GM23248 (cell line): ENCODE data around the gene SLC26A4. TPM values are rescaled to one million over a fixed set of nuclear protein-coding genes. Genes with fewer than 3 reads are reported as not detected.

Source experiments
- DNase-seq: peaks from one replicate; pipeline ENCODE4 v3.0.0-alpha.2; 2015
- H2AFZ ChIP-seq: fragments of 200-600 bp; sonication (generic); 2 replicates; pipeline ENCODE4 v1.6.1; 2016; ENCODE audit warnings: antibody characterized with exemption
- H3F3A ChIP-seq: fragments of 200-600 bp; sonication (generic); 2 replicates; pipeline ENCODE4 v1.6.1; 2016; ENCODE audit warnings: mild to moderate bottlenecking, antibody characterized with exemption, mixed run types; ENCODE audit not compliant: insufficient read depth
- H3K27ac ChIP-seq: fragments of 200-600 bp; sonication (generic); 2 replicates; pipeline ENCODE4 v1.5.1; 2016; ENCODE audit warnings: mild to moderate bottlenecking
- H3K27me3 ChIP-seq: fragments of 200-600 bp; sonication (generic); replicated peaks from 2 replicates; pipeline ENCODE4 v1.6.1; 2016; ENCODE audit warnings: mild to moderate bottlenecking; ENCODE audit not compliant: insufficient read depth
- H3K36me3 ChIP-seq: fragments of 200-600 bp; sonication (generic); 2 replicates; pipeline ENCODE4 v1.6.1; 2016; ENCODE audit warnings: low read depth, mild to moderate bottlenecking
- H3K4me1 ChIP-seq: fragments of 200-600 bp; sonication (generic); 2 replicates; pipeline ENCODE4 v1.6.1; 2016; ENCODE audit warnings: mild to moderate bottlenecking; ENCODE audit not compliant: insufficient read depth
- H3K4me2 ChIP-seq: fragments of 200-600 bp; sonication (generic); one replicate; pipeline ENCODE4 v1.6.1; 2016; ENCODE audit warnings: mild to moderate bottlenecking; ENCODE audit not compliant: unreplicated experiment
- H3K4me3 ChIP-seq: fragments of 200-600 bp; sonication (generic); 2 replicates; pipeline ENCODE4 v1.5.1; 2016; ENCODE audit warnings: mild to moderate bottlenecking
- H3K79me2 ChIP-seq: fragments of 200-600 bp; sonication (generic); 2 replicates; pipeline ENCODE4 v1.6.1; 2016; ENCODE audit warnings: mild to moderate bottlenecking; ENCODE audit not compliant: insufficient read depth
- H3K9ac ChIP-seq: fragments of 200-600 bp; sonication (generic); 2 replicates; pipeline ENCODE4 v1.6.1; 2016; ENCODE audit warnings: mild to moderate bottlenecking
- H3K9me2 ChIP-seq: fragments of 200-600 bp; sonication (generic); 2 replicates; pipeline ENCODE4 v1.6.1; 2016; ENCODE audit warnings: mixed run types, mild to moderate bottlenecking, moderate library complexity; ENCODE audit not compliant: insufficient read depth
- H3K9me3 ChIP-seq: fragments of 200-600 bp; sonication (generic); one replicate; pipeline ENCODE4 v1.6.1; 2017; ENCODE audit warnings: low read depth
- H4K20me1 ChIP-seq: fragments of 200-600 bp; sonication (generic); 2 replicates; pipeline ENCODE4 v1.6.0; 2016; ENCODE audit not compliant: insufficient read depth
- EZH2 ChIP-seq: fragments of 200-600 bp; sonication (generic); IDR thresholded peaks from 2 replicates; pipeline ENCODE4 v1.6.1; 2018; ENCODE audit warnings: antibody characterized with exemption, mild to moderate bottlenecking; ENCODE audit not compliant: insufficient read depth, poor library complexity, severe bottlenecking
- EZH2phosphoT487 ChIP-seq: fragments of 200-600 bp; sonication (generic); IDR thresholded peaks from 2 replicates; pipeline ENCODE4 v1.6.1; 2018; ENCODE audit warnings: antibody characterized with exemption, moderate library complexity, mild to moderate bottlenecking, low read depth; ENCODE audit not compliant: insufficient read depth
- WGBS, 2 experiments: methylation state at CpG; one replicate each; pipeline ENCODE4 v1.1.6; 2015 to 2017; ENCODE audit warnings: low lambda C conversion rate in 2 of 2, low coverage in 1 of 2; ENCODE audit errors: missing lambda C conversion rate in 2 of 2; 5-methylcytosine and 5-hydroxymethylcytosine counted together
- in situ Hi-C: fragments of 300-500 bp; cut with MboI; formaldehyde crosslinking; loops from 2 replicates; pipeline ENCODE4 v1.15.0; 2020
- polyA plus RNA-seq: library from polyadenylated mRNA; unstranded; fragments of >200 nt; fragmentation: Nextera tagmentation; extraction: Ambion mirVana; gene quantifications from 2 replicates; pipeline ENCODE4 v1.2.1, GENCODE V29; 2016
- small RNA-seq: library from RNA; depleted of rRNA; stranded (forward); fragments of <200 nt; gene quantifications from one replicate; pipeline ENCODE3, GENCODE V24; 2014; ENCODE audit warnings: low read depth, low replicate concordance
- total RNA-seq: library from RNA; depleted of rRNA; stranded (reverse); fragments of >200 nt; shearing (Covaris generic); gene quantifications from 2 replicates; pipeline ENCODE4 v1.2.3, GENCODE V29; 2014; rRNA removed

Gene SLC26A4
- total and polyA plus RNA-seq, 2 experiments from 2014 or later: 0.24 to 0.43 TPM

DNA sequence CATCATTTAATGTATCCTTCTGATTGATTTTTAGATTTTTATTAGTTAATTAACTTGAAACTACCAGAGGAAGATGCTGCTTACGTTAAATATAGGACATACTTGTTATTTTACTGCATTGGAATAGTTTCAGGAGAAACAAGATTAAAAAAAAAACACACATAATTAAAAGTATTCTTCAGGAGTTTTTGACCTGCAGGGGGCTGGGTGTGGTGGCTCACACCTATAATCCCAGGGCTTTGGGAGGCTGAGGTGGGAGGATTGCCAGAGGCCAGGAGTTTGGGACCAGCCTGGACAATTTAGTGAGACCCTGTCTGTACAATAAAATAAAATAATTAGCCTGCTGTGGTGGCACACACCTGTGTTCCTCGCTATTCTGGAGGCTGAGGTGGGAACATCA lies 94.0 kb downstream of the SLC26A4 start:
- H3K4me1 ChIP-seq: no peaks in the 10 kb centered on the region
- no peak overlapping the region for H3K27ac ChIP-seq
- TF ChIP-seq EZH2phosphoT487 (no peak), EZH2 (no peak)
- no peaks in the 10 kb centered on the region for H4K20me1 ChIP-seq
- no peaks in the 10 kb centered on the region for H3K9me2 ChIP-seq
- no peaks in the 10 kb centered on the region for H3K9me3 ChIP-seq
- peak; percentile 4 for DNase-seq
- in situ Hi-C loops: no loop called here
- H3K9ac ChIP-seq: no peak overlapping the region
- H3K36me3 ChIP-seq: peaks cover 87% of the 10 kb centered on the region
- no peak overlapping the region for H2AFZ ChIP-seq
- 94 to 97% methylated on average over 2 of the region's 2 CpGs for WGBS, 2 experiments
- no peaks in the 10 kb centered on the region for H3K27me3 ChIP-seq
- H3K79me2 ChIP-seq: peaks cover 36% of the 10 kb centered on the region
- H3F3A ChIP-seq: peaks cover 12% of the 10 kb centered on the region; the same call in 1 of the 2 replicates
- H3K4me3 ChIP-seq: no peak overlapping the region
- H3K4me2 ChIP-seq: no peak overlapping the region

DNA sequence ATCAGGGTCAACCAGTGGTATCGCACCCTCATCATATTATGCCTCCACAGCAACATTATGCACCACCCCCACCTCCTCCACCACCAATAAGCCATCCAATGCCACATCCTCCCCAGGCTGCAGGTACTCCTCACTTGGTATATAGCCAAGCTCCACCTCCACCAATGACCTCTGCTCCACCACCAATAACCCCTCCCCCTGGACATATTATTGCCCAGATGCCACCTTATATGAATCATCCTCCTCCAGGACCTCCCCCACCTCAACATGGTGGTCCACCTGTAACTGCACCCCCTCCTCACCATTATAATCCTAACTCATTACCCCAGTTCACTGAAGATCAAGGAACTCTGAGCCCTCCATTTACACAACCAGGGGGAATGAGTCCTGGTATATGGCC lies 98.0 kb downstream of the SLC26A4 start:
- Histone ChIP-seq H3K36me3 (peaks cover 72% of the 10 kb centered on the region), H3K9ac (no peak overlapping the region), H3K79me2 (no peaks in the 10 kb centered on the region), H3F3A (peaks cover 31% of the 10 kb centered on the region; the same call in 1 of the 2 replicates), H3K4me3 (no peak overlapping the region), H3K4me1 (no peaks in the 10 kb centered on the region), H3K27me3 (no peaks in the 10 kb centered on the region), H3K9me2 (no peaks in the 10 kb centered on the region), H4K20me1 (no peaks in the 10 kb centered on the region), H3K27ac (no peak overlapping the region), H3K9me3 (no peaks in the 10 kb centered on the region), H3K4me2 (no peak overlapping the region), H2AFZ (no peak overlapping the region)
- DNase-seq: no peak
- no peak for TF ChIP-seq EZH2
- no peak for TF ChIP-seq EZH2phosphoT487
- 100% methylated on average over 1 of the region's 1 CpG for WGBS, 2 experiments
- in situ Hi-C loops: no loop called here

DNA sequence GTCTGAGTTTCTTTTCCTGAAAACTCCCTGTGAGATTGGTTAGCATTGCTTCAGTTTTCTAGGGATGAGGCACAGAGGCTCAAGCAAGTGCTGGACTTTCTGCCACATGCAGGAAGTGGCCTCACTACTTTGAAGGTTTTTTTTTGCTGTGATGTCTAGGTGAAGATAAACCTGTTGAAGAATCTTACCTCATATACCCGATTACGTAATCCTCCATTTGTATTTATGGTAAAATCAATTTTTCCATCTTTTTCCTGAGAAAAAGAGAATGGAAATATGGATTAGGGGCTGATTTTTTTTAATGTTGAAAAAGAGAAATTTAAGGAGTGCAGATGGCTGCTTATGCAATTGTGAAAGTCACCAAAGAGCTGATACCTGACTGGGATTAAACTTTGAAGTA lies 106.8 kb downstream of the SLC26A4 start:
- Histone ChIP-seq H3K9me2 (no peaks in the 10 kb centered on the region), H3K4me3 (no peak overlapping the region)

More for the DNA sequence above, 106.8 kb downstream of the SLC26A4 start:
- TF ChIP-seq EZH2phosphoT487: no peak
- no peak for TF ChIP-seq EZH2
- Histone ChIP-seq H3K27me3 (no peaks in the 10 kb centered on the region), H3K9ac (no peak overlapping the region), H3K27ac (no peak overlapping the region), H4K20me1 (no peaks in the 10 kb centered on the region), H3K4me2 (no peak overlapping the region), H3K79me2 (no peaks in the 10 kb centered on the region), H3K4me1 (no peaks in the 10 kb centered on the region), H3K36me3 (no peaks in the 10 kb centered on the region), H3F3A (peaks cover 1% of the 10 kb centered on the region; the same call in 1 of the 2 replicates), H3K9me3 (no peaks in the 10 kb centered on the region), H2AFZ (no peak overlapping the region)
- DNase-seq: no peak
- in situ Hi-C loops: no loop called here
- 96 to 99% methylated on average over 2 of the region's 2 CpGs for WGBS, 2 experiments

Small RNA genes within 50 kb of the gene (small RNA-seq; reads per million reads assigned to genes)
- gene BANF1P5: not detected

Other genes starting within 250 kb of the SLC26A4 start
- gene GPR22, start 190.8 kb upstream of the SLC26A4 start, total RNA-seq: not detected in 2 replicates
- gene GPR22, start 190.8 kb upstream of the SLC26A4 start, polyA plus RNA-seq: 0.23 and 0.39 TPM in 2 replicates
- 26.0 and 53.6 TPM in 2 replicates for gene COG5, start 96.9 kb upstream of the SLC26A4 start, total RNA-seq
- 20.7 and 22.9 TPM in 2 replicates for gene COG5, start 96.9 kb upstream of the SLC26A4 start, polyA plus RNA-seq
- 2.5 and 7.6 TPM in 2 replicates for gene DUS4L, start 96.9 kb upstream of the SLC26A4 start, total RNA-seq
- gene DUS4L, start 96.9 kb upstream of the SLC26A4 start, polyA plus RNA-seq: 3.2 and 4.2 TPM in 2 replicates
- gene BCAP29, start 80.6 kb upstream of the SLC26A4 start, total RNA-seq: 138 and 222 TPM in 2 replicates
- gene BCAP29, start 80.6 kb upstream of the SLC26A4 start, polyA plus RNA-seq: 106 and 115 TPM in 2 replicates
- gene CBLL1, start 83.3 kb downstream of the SLC26A4 start, total RNA-seq: 11.9 and 47.2 TPM in 2 replicates
- 35.5 and 38.2 TPM in 2 replicates for gene CBLL1, start 83.3 kb downstream of the SLC26A4 start, polyA plus RNA-seq
- gene SLC26A3, start 142.4 kb downstream of the SLC26A4 start, total RNA-seq: not detected in 2 replicates
- not detected in 2 replicates for gene SLC26A3, start 142.4 kb downstream of the SLC26A4 start, polyA plus RNA-seq
- 80.1 and 84.5 TPM in 2 replicates for gene DLD, start 230.4 kb downstream of the SLC26A4 start, total RNA-seq
- 97.1 and 99.4 TPM in 2 replicates for gene DLD, start 230.4 kb downstream of the SLC26A4 start, polyA plus RNA-seq